Measurements from ENCODE around the gene SLC7A7.

GRCh38 chr14:22841769-22842168 lies 26.5 kb upstream of the SLC7A7 start:
- TF ChIP-seq CTCF (conservative IDR thresholded peaks at IDR 0.05) (no peak), ZFX (IDR thresholded peaks at IDR 0.05) (no peak)
